Measurements from ENCODE around the gene IFNA14.
"Not testable (repeated sequence)": the region's sequence is repeated elsewhere in the genome, so short reads cannot be mapped to it uniquely, and the experiment has no call there.

Gene IFNA14

DNA sequence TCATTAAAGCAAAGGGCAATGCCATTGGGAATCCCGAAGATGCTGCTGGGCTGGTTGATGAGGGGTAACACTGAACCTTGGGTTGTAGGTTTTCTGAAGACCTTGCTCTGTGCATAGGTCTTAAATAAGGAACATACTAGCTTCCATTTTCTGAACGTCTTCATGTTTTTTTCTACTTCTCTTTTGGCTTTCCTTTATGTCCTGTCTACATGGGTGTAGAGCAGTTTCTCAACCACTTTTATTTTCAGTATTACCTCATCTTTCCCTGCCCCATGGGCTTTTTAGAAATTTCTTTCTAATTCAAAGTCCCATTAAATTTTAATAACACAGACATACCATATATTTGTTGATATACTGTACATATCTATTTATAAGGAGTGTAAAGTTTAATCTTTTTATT is at the start of gene IFNA14:
Gene IFNA14, minus strand, starts transcription at position 95 of the 400 bp plus-strand sequence. Its CDS starts 70 bp downstream, at position 25.
- DNase-seq = no peak

DNA sequence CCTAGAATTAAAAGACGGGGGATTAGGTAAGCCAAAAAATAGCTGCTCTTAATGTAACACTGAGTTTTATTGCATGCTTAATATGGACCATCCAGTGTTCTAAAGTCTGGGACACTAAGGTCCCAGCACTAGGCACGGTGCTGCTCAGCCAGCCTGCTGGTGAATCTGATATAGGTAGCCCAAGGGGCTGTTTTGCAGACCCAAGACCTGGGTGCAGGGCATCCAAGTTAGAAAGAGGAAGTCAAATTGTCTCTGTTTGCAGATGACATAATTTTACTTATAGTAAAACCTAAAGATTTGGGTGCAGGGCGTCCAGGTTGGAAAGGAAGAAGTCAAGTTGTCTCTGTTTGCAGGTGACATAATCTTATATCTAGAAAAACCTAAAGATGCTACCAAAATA is 47.5 kb upstream of the IFNA14 start:
- no peak for DNase-seq

DNA sequence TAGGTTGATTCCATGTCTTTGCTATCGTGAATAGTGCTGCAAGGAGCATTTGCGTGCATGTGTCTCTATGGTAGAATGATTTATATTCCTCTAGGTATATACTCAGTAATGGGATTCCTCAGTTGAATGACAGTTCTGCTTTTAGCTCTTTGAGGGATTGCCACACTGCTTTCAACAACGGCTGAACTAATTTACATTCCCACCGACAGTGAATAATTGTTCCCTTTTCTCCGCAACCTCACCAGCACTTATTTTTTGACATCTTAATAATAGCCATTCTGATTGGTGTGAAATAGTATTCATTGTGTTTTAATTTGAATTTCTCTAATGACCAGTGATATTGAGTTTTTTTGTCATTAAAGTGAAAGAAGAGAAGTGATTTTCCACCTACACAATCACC is 46.9 kb upstream of the IFNA14 start:
- DNase-seq = no peak

DNA sequence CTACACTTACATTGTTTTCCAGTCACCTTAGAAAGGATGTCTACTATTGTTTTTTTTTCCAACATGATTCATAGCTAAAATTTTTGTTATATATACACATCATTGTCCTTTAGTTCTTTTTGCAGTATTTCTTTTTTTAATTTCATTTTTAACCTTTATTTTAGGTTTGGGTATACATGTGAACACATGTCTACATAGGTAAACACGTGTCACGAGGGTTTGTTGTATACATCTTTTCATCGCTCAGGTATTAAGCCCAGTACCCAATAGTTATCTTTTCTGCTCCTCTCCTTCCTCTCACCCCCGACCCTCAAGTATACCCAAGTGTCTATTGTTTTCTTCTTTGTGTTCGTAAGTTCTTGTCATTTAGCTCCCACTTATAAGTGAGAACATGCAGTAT is 46.3 kb upstream of the IFNA14 start:
- no peak for DNase-seq

DNA sequence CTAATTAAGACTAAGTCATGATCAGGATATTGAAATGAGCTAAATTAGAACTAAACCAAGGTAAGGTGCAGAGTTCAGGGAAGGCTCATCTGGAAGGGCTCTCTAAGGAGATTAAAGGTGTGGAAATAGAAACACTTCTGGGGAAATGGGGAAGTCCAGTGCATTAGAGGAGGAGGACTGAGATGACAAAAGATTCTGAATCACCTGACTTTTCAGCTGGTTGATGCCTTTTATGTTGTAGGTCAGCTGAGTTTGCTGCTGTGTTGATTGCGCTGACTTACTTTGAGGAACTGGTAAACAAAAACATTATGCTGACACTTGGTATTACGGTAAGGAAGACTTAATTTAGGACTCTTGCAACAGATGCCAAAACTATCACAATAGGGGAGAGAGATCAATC is 41.5 kb upstream of the IFNA14 start:
- DNase-seq = no peak

DNA sequence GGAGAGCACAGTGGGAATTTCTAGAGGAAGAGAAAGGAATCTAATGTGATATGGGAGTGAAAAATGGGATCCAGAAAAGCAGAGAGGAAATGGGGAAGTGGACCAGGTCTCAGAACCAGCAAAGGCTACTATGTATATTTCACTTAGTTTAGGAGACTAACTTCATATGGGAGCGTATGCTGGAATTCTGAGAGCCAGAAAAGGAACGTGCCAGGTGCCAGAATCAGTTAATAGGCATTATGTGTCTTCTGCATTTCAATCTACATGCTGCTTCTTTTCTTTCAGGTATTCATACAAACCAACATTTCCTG is 28.5 kb upstream of the IFNA14 start:
- no peak for DNase-seq

DNA sequence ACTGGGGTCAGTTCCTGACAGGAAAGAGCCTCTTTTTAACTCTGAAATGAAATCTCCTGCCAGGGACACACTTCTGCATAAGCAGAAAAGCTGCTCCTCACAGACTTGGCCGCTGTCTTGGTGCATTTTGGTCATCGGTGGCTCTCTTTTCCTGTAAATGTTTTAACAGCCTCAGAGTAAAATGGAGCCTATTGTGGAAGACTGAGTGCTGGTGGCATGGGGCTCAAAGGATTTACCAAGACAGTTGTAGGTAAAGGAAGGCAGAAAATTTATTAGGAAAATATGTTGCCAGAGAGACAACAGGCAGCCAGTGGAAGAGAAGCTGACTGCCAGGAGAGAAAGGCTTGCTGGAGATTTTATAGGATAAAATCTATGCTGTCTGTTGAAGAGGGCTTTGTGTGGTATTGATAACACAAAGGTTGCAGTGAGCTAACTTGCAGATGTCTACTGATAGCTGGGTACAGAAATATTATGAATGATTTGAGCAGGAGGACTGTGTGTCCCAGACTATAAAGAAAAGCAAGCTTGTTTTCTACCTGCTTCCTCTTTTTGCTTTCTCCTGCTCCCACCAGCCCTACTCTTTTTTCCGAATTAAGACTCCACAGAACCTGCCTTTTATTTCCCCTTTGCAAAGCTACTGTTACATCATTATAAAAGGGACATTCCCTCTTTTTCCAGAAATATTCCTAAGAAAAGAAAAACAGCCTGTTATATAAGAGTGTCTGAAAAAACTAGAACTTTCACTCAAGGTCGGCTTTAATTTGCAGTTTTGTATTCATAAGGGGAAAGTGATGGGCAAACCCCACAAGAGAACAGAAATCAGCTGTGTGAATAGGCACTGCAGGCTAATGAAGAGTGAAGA is 27.9 kb upstream of the IFNA14 start:
- DNase-seq = no peak

DNA sequence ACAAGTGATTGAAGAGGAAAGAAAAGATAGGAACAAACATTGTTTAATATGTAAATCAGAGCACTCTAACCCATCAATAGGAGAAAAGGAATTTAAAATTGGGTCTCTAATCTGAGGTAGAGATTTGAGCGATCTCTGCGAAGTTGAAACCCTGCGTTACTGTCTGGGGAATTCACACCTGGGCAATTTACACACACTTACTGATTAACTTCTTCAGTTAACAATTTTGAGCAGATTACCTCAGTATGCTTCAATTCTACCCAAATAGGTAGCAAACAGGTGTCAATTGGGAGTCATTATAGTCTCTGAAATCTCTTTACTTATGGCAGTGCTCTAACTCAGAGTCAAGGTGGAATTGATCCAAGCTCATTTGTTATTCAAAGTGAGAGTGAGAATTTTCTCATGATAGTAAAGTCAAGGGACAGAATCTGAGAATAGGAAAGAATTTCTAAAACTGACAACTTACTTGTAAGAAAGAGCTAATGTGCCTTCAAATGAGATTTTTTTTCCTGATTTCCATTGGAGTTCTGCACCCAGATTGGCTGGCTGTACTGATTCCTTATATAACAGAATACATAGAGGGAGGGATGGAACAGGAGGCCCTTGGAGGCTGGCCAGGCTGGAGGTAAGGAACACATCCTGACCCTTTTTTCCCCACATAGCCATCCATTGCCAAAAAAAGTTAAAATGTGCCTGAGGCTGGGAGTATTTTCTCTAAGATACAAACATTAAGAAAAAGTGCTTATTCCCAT is 27.1 kb upstream of the IFNA14 start:
- no peak for DNase-seq

DNA sequence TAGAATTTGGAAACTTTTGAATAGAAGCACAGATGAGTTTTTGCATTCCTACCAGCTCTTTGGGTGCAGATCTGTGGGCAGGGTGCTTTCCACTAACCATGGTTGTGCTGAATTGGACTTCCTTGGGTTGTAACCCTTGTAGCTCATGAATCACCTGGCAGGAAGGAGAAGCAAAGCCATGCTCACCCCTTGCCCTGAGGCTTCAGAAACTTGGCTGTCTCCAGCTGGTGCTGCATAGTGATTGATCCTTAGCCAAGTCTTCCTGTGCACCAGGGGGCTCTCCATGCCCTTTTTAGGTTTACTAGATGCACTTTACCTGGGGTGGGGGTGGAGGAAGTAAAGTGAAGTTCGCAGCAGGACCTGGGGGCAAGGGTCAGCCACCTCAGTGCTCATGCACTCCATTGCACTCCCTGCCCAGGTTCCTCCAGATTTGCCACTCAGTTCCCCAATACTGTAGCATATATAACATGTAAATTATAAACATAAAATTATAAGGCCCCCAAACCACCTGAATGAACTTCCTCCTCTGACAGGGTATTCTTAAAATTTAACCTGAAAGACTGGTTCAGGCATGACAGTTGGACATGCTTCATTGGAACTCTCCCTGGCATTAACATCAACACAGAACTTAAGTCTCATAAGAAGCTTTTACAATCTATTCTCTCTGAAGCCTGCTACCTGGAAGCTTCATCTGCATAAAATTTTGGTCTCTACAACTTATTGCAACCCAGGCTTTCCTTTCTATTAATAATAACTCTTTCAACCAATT is 25.8 kb upstream of the IFNA14 start:
- no peak for DNase-seq

DNA sequence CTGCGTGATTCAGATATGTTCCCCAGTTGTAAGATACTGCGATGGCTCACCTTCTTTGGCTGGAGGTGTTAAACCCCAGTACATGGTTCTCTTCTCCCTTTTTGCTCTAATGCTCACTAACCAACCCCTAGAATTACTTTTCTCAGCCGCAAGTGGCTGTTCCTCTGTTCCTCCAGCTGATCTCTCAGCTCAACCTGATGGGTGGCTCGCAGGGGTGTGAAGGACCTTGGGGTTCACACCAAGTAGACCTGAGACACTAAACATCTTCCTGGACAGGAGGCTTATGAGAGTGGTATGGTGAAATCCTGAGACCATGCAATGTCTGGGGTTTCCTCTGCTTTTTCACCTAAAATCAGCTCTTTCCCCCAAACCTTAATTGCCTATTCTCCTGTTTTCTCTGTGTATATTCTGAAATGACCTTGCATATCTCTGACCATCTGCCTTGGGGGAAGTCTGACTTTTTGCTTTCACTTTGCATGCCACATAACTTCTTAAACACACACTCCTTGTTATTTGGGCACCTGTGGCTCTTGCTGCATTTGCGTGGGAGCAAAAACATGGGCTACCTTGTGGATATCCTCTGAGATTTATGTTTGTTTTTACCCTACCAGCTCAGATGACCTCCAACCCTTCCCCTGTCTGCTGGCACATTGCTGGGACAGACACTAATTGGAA is 15.9 kb upstream of the IFNA14 start:
- DNase-seq = no peak

DNA sequence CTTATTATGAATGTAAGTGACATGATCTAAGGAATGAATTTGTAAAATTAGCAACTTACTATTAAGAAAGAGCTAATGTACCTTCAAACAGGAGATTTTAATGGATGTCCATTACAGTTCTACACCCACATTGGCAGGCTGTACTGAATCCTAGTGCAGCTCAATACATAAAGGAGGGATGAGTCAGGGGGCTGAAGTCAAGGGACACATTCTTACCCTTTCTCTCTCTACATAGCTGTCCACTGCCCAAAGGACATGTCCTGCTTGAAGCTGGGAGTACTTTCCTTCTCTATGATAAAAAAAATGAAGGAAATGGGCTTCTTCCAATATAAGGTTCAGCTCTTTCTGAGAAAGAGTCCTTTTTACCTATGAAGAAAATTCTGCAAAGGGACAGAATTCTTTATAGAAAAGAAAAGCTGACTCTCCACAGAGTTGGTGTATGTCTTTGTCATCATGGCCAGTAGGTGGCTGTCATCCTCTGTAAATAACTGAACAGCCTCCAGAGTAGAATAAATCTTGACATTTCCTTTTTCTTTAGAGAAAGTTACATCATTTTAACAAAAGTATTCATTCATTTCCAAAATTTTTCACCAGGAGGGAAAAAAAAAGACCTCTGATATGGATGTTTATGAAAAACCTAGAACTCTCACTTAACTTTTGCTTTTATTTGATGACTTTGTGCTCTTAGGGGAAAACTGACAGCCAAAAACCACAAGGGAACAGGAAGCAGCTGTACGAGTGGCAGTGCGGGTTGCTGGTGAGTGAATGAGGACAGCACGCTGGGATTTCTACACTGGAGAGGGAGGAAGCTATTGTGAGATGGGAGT is 13.1 kb upstream of the IFNA14 start:
- DNase-seq = no peak

DNA sequence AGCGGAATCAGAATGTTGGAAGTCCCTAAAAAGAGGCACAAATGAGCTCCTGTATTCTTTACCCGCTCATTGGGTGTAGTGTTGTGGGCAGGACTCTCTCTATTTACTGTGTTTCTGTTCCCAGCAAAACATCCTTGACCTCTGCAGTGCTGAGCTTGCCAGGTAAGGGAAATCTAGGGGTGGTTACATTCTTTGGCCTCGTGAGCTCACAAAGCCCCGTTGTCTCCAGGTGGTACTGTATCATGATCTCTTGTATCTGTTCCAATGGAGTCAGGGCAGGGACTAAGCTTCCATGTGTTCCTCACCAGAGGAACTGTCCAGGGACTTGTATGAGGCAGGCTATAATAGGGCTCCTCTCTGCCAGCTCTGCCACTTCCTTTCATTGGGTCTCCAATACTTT is 11.8 kb upstream of the IFNA14 start:
- DNase-seq = no peak

DNA sequence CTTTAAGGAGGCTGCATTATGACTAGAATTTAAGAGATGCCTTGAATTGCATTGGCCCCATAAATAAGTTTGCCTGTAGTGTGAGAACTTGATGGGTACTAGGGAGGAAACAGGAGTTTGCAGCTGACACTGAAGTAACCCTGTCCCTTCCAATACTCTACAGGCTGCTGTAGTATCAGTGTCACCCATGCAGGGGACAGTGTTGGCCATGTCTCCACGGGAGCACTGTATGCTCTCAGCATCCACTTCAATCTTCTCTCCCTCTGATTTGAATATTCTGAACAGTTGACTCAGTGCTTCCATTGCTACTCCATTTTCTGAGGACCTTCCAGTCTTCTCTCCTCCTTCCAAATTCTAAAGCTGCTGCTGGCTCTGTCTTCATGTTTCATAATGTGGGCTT is 11.4 kb upstream of the IFNA14 start:
- DNase-seq = no peak

DNA sequence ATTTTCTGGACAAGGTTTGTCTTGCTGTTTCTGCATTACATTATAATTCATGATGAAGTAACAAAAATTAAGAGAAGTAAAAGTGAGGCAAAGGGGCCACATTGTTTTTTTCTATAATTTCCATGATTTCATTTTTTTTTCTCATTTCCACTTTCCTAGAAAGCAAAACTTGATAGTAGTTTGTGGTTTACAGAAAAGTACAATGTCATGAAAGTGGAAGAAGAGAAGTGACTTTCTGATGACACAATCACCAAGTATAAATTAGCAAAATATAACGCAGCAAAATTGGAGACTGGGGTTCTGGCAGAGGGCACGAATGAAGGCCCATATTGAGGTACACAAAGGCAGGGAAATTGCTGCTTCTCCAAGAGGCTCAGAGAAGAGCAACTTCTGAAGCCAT is 5.0 kb upstream of the IFNA14 start:
- DNase-seq = no peak

DNA sequence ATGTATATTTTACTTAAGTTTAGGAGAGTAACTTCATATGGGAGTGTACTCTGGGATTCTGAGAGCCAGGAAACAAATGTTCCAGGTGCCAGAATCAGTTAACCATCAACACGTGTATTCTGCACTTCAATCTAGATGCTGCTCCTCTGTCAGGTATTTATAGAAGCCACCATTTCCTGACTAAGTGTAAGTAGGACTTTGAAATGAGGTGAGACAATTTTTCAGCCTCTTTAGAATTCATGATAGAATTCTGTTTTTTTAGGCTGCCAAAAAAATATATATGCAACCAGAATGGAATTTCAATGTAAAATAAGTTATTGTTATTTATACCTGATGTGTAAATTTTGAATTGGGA is 3.5 kb downstream of the IFNA14 start:
- DNase-seq = not testable (repeated sequence)

DNA sequence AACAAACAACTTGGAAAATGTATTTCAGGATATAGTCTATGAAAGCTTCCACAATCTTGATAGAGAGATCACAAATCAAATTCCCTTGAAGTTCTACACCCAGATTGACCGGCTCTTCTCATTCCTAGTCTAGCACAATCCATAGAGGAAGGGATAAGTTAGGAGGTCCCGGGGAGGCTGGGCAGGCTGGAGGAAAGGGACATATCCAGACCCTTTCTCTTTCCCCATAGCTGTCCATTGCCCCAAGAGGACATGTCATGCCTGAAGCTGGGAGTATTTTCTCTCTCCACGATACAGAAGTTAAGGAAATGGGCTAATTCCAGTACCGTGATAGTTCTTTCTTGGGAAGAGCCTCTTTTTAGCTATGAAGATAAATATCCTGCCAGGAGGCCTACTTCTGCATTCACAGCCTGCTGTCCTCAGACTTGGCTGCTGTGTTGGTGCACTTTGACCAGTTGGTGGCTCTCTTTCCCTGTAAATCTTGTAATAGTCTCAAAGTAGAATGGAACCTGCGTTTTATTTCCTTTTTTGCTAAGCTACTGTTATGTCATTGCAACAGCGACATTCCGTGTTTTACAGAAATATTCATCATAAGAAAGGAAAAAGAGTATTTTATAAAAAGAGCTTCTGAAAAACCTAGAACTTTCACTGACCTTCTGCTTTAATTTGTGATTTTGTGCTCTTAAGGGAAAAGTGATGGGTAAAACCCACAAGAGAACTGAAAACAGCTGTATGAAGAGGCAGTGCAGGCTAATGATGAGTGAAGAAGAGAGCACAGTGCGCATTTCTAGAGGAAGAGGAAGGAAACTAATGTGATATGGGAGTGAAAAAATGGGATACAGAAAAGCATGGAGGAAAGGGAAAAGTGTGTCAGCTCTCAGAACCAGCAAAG is 4.1 kb downstream of the IFNA14 start:
- peak; percentile 22 for DNase-seq

DNA sequence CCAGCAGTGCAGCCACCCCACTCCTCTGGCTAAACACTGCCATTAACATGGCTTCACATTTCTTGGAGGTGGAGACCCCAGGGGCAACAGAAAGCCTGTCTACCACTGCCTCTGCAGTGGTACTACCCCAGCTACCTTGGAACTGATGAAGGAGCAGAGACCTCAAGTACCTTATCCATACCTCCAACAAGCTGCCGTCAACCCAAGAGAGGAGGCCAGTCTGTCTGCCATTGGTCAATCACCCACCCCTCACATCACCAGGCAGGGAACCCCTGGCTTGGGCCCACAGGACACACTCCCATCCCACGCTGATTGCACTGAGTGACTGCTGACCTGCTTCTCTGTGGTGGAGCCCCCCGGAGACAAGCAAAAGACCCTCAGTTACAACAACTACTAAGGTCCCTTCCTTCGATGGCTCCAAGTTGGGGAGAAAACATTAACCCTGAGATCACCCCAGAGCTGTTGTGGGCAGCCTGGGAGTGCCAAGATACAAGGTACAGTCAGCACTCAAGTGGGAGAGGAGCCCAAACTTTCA is 5.6 kb downstream of the IFNA14 start:
- DNase-seq = no peak

DNA sequence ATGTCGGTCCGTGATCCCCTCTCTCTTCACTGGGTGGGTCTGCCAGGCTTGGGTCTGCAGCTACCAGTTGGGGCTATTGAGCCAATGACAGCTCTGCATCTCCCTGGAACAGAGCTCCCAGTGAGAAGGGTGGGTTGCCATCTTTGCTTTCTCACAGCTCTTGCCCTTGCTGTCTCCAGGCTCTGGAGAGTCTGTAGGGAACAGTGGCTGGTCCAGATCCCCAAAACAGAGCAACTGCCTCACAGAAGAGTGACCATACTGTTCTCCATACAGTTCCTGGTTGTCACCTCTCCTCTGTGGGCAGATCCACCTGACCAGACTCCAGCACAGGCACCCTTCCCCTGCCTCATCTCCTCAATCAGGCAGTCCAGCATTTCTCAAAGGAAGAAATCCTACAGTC is 6.5 kb downstream of the IFNA14 start:
- DNase-seq = no peak

DNA sequence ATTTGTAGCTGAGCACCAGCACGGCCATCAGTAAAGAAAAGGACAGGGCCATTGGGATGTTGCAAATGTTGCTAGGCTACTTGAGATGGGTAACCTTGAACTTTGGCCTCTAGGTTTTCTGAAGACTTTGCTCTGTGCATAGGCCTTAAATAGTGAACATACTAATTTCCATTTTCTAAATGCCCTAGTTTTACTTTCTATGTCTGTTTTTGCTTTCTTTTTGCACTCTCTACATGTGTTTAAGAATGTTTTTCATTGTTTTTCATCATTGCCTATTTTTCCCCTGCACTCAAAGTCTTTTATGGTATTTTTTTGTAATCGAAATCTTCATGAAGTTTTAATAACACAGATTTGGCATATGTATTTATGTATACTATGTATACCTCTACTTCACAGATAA is 11.7 kb downstream of the IFNA14 start, which contains the start of gene IFNA17:
Gene IFNA17, minus strand, starts transcription at position 101 of the 400 bp plus-strand sequence. Its CDS starts 49 bp downstream, at position 52.
- DNase-seq = no peak

DNA sequence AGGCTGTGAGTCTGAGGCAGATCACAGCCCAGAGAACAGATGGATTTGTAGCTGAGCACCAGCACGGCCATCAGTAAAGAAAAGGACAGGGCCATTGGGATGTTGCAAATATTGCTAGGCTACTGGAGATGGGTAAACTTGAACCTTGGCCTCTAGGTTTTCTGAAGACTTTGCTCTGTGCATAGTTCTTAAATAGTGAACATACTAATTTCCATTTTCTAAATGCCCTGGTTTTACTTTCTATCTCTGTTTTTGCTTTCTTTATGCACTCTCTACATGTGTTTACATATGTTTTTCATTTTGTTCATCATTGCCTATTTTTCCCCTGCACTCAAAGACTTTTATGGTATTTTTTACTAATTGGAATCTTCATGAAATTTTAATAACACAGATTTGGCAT is 22.6 kb downstream of the IFNA14 start, which contains the start of gene IFNA16:
Gene IFNA16, minus strand, starts transcription at position 101 of the 400 bp plus-strand sequence. Its CDS starts 6 bp downstream, at position 95.
- DNase-seq = not testable (repeated sequence)
